Thyroid gland (tissue), 4 donors: ENCODE measurements around the gene GLIPR1. TPM values are rescaled to one million over a fixed set of nuclear protein-coding genes. Genes with fewer than 3 reads are reported as not detected.
"Not testable (repeated sequence)": the region's sequence is repeated elsewhere in the genome, so short reads cannot be mapped to it uniquely, and the experiment has no call there.

ENCODE experiments used
- DNase-seq, 2 donors: peaks; one replicate each; pipeline ENCODE4 v3.0.0-alpha.2; 2019
- H3K27ac ChIP-seq, 3 donors: fragments of 200-600 bp; sonication (generic); 1 replicate in 2 of 3; 2 replicates in 1 of 3; pipeline ENCODE4 v1.5.1; 2016 to 2019; ENCODE audit warnings: mild to moderate bottlenecking in 1 of 3, moderate library complexity in 1 of 3
- H3K27me3 ChIP-seq: fragments of 200-600 bp; sonication (generic); one replicate; pipeline ENCODE4 v1.5.1; 2019
- H3K36me3 ChIP-seq, 2 donors: fragments of 200-600 bp; sonication (generic); one replicate each; pipeline ENCODE4 v1.5.1; 2016 to 2019
- H3K4me1 ChIP-seq, 2 donors: fragments of 200-600 bp; sonication (generic); one replicate each; pipeline ENCODE4 v1.5.1; 2017 to 2019
- H3K4me3 ChIP-seq, 3 donors: fragments of 200-600 bp; sonication (generic); replicated peaks in 1 of 3; 1 replicate in 2 of 3; 2 replicates in 1 of 3; pipeline ENCODE4 v1.5.1; 2016; ENCODE audit warnings: mild to moderate bottlenecking in 1 of 3
- H3K9me3 ChIP-seq: fragments of 200-600 bp; sonication (generic); one replicate; pipeline ENCODE4 v1.5.1; 2017
- CTCF ChIP-seq, 6 experiments: fragments of 200-600 bp in 3 of 6; fragments of 450-650 bp in 3 of 6; sonication (generic) in 3 of 6; IDR thresholded peaks; one replicate each; pipeline ENCODE4 v1.5.1; 2016 to 2019; ENCODE audit warnings: antibody characterized with exemption in 6 of 6, mild to moderate bottlenecking in 2 of 6, inconsistent platforms in 1 of 6, moderate library complexity in 1 of 6
- POLR2A ChIP-seq, 2 donors: fragments of 450-650 bp; IDR thresholded peaks; one replicate each; pipeline ENCODE4 v1.6.1; 2017; ENCODE audit warnings: antibody characterized with exemption in 2 of 2, mild to moderate bottlenecking in 2 of 2, moderate library complexity in 1 of 2
- WGBS, 2 donors: methylation state at CpG; one replicate each; pipeline ENCODE4 v1.1.5; 2017; 5-methylcytosine and 5-hydroxymethylcytosine counted together
- intact Hi-C: fragments of 100-400 bp; cut with DNase I; formaldehyde crosslinking; loops from one replicate; pipeline ENCODE4 v1.15.1; 2023
- total RNA-seq, 4 donors: library from RNA; depleted of rRNA; stranded (reverse); fragments of >200 nt; gene quantifications; one replicate each; pipeline ENCODE4 v1.2.3, GENCODE V29; 2016

Gene GLIPR1
- total RNA-seq, 4 donors from 2014 or later = 5.5 to 15.7 (median 11.3) TPM

GRCh38 chr12:75507086-75507485, 26.5 kb downstream of the GLIPR1 start:
- no peaks in the 10 kb centered on the region for H3K27me3 ChIP-seq
- TF ChIP-seq POLR2A (IDR thresholded peaks at IDR 0.05) (no peak), CTCF (IDR thresholded peaks at IDR 0.05) (no peak)
- no peaks in the 10 kb centered on the region for H3K9me3 ChIP-seq
- intact Hi-C loops = no loop called here
- WGBS, 2 donors = 89 to 95% methylated on average over 2 of the region's 2 CpGs
- H3K36me3 ChIP-seq = peaks cover 0 to 7% of the 10 kb centered on the region in 2 donors
- no peak overlapping the region for H3K27ac ChIP-seq
- no peak for DNase-seq
- H3K4me3 ChIP-seq = no peak overlapping the region
- peaks cover 11% of the 10 kb centered on the region in 2 donors for H3K4me1 ChIP-seq

- no peak overlapping the region for H3K27ac ChIP-seq
- intact Hi-C loops = no loop called here
- H3K9me3 ChIP-seq = no peaks in the 10 kb centered on the region
- H3K36me3 ChIP-seq = peaks cover 0 to 3% of the 10 kb centered on the region in 2 donors
- H3K4me3 ChIP-seq = no peak overlapping the region
- peaks cover 11% of the 10 kb centered on the region in 2 donors for H3K4me1 ChIP-seq
- 68 to 81% methylated on average over 2 of the region's 2 CpGs for WGBS, 2 donors
- no peaks in the 10 kb centered on the region for H3K27me3 ChIP-seq
- DNase-seq = no peak
- TF ChIP-seq POLR2A (IDR thresholded peaks at IDR 0.05) = no peak
- TF ChIP-seq CTCF (IDR thresholded peaks at IDR 0.05) = no peak
Measured at GRCh38 chr12:75508159-75508558, 27.6 kb downstream of the GLIPR1 start.

GRCh38 chr12:75509621-75510020, 29.1 kb downstream of the GLIPR1 start:
- intact Hi-C loops = no loop called here
- 70 to 81% methylated on average over 4 of the region's 4 CpGs for WGBS, 2 donors
- Histone ChIP-seq H3K9me3 (no peaks in the 10 kb centered on the region), H3K27me3 (no peaks in the 10 kb centered on the region), H3K36me3 (peaks cover 0 to 3% of the 10 kb centered on the region in 2 donors), H3K27ac (no peak overlapping the region), H3K4me1 (peaks cover 11% of the 10 kb centered on the region in 2 donors), H3K4me3 (no peak overlapping the region)
- DNase-seq = no peak
- no peak for TF ChIP-seq CTCF (IDR thresholded peaks at IDR 0.05)
- TF ChIP-seq POLR2A (IDR thresholded peaks at IDR 0.05) = no peak

GRCh38 chr12:75511116-75512048, 30.8 kb downstream of the GLIPR1 start, which contains the start of gene KRR1:
Gene KRR1 (minus strand): TSS chr12:75511609. CDS start chr12:75511597, 12 bp downstream.
- no peaks in the 10 kb centered on the region for H3K27me3 ChIP-seq
- H3K4me3 ChIP-seq = peak within 1 kb of the TSS; percentile 38 to 71 (median 54)
- 4% methylated on average over 47 of the region's 47 CpGs for WGBS, 2 donors
- peak; percentile 93 to 94 for DNase-seq
- TF ChIP-seq CTCF (IDR thresholded peaks at IDR 0.05) = peak in 2 of 6 experiments; percentile 16 to 26
- peak in 1 of 2 donors; percentile 47 for TF ChIP-seq POLR2A (IDR thresholded peaks at IDR 0.05)
- H3K36me3 ChIP-seq = no peaks in the 10 kb centered on the region
- H3K4me1 ChIP-seq = peaks cover 11% of the 10 kb centered on the region in 2 donors
- peak within 1 kb of the TSS in 2 of 3 donors; percentile 55 to 71 for H3K27ac ChIP-seq
- no peaks in the 10 kb centered on the region for H3K9me3 ChIP-seq
- intact Hi-C loops = no loop called here

- H3K27me3 ChIP-seq, intact Hi-C loops, DNase-seq, H3K4me3 ChIP-seq, H3K4me1 ChIP-seq, H3K36me3 ChIP-seq, H3K9me3 ChIP-seq, H3K27ac ChIP-seq: not testable (repeated sequence)
Measured at GRCh38 chr12:75521224-75521623, 40.7 kb downstream of the GLIPR1 start.

- 84 to 86% methylated on average over 5 of the region's 5 CpGs for WGBS, 2 donors
- H3K36me3 ChIP-seq, H3K4me1 ChIP-seq, H3K9me3 ChIP-seq, intact Hi-C loops, DNase-seq, H3K27ac ChIP-seq, H3K27me3 ChIP-seq, H3K4me3 ChIP-seq: not testable (repeated sequence)
Measured at GRCh38 chr12:75522124-75522523, 41.6 kb downstream of the GLIPR1 start.
